ENCODE measurements around the gene MAMLD1. TPM values are rescaled to one million over a fixed set of nuclear protein-coding genes. Genes with fewer than 3 reads are reported as not detected.

Gene MAMLD1
- polyA plus RNA-seq, 1 donor from 2014 or later: 0.80 TPM

DNA sequence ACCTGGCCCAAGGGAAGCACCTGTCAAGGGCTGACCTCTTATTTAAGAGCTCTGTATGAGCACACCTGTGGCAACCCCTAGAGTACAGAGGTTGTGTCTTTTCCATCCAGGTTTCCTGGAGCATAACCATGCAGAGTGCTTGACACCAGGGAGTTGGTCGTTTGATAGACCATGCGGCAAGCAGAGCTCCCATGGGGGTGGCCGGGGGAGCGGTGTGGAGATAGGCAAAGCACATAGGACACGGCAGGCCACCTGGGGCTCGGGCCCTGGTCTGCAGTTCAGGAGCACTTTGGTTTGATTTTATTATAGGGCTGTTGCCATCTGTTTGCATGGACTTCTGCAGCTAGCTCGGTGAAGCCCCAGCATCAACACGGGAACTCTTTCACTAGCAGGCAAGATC is 110.3 kb downstream of the MAMLD1 start:
- Mint-ChIP-seq H3K27ac (peak overlapping the region in 1 of 3 donors; percentile 59), H3K27me3 (no peaks in the 10 kb centered on the region), H3K36me3 (no peaks in the 10 kb centered on the region), H3K9me3 (no peaks in the 10 kb centered on the region), H3K4me1 (peaks cover 9 to 12% (median 11%) of the 10 kb centered on the region in 3 donors), H3K4me3 (no peak overlapping the region)

DNA sequence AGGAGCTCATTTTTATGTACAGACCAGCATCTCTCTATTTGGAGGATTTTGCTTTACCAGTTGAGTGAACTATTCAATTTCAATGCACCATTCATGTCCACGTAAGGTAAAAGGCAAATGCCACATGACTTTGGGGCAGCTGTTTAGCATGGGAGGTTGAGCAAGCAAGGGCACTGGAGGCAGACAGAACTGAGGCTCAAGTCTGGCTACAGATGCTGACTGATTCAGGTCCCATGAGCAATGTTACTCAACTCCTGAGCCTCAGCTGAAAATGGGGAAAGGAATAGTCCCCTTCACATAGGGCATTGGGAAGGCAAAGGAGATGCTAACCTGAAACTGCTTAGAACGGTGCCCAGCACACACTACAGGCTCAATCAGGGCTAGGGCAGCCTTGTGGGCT is 112.3 kb downstream of the MAMLD1 start:
- Mint-ChIP-seq H3K27ac (no peak overlapping the region), H3K27me3 (no peaks in the 10 kb centered on the region), H3K36me3 (no peaks in the 10 kb centered on the region), H3K9me3 (no peaks in the 10 kb centered on the region), H3K4me1 (peaks cover 14 to 23% (median 23%) of the 10 kb centered on the region in 3 donors), H3K4me3 (no peak overlapping the region)

DNA sequence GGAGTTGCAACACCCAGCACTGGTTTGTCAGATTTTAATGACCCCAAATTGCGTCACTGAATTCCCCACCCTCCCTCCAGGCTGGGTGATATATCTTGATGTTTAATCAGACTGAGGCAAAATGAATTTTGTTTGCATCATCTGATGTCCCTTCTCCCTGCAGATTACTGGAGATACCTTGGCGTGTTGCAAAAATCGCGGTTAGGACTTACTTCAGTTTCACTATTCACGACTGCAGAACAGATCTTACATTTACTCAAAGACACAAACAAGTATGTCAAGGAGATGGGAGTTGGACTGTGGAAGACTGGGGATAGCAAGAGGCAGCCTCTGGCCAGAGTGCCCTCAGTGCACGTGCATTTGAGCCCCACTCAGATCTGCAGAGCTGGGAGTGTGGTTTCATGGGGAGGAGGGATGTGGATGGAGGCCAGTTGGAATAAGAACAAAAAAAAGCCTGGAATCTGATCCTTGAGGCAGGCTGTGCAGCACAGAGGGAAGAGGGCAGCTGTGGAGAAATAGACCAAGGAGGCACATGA is 113.1 kb downstream of the MAMLD1 start:
- H3K27me3 Mint-ChIP-seq: no peaks in the 10 kb centered on the region
- peaks cover 14 to 23% (median 23%) of the 10 kb centered on the region in 3 donors for H3K4me1 Mint-ChIP-seq
- peak overlapping the region in 1 of 4 donors; percentile 60 for H3K4me3 Mint-ChIP-seq
- H3K27ac Mint-ChIP-seq: no peak overlapping the region
- peaks cover 2% of the 10 kb centered on the region for H3K36me3 Mint-ChIP-seq
- H3K9me3 Mint-ChIP-seq: no peaks in the 10 kb centered on the region

DNA sequence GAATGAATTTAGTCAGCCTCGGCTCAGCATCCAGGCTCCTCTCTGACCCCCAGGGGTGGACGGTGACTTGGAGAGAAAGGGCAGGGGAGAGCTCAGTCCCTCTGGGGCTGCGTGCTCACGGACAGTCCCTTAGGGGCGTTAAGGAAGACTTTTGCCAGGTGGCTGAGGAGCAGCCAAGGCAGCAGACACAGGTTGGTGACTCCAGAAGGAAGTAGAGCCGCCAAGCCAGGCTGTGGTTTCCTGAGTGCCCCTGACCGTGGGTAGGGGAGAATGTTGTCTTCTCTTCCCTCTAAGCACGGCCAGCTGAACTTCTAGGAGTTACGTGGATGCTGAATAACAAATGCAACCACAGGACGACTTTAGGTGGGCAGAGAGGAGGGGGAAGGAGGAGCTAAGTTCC is 114.3 kb downstream of the MAMLD1 start:
- H3K36me3 Mint-ChIP-seq: peaks cover 2% of the 10 kb centered on the region
- H3K4me3 Mint-ChIP-seq: peak overlapping the region in 3 of 4 donors; percentile 1 to 85 (median 70)
- H3K4me1 Mint-ChIP-seq: peaks cover 14 to 23% (median 23%) of the 10 kb centered on the region in 3 donors
- no peaks in the 10 kb centered on the region for H3K9me3 Mint-ChIP-seq
- H3K27ac Mint-ChIP-seq: no peak overlapping the region
- H3K27me3 Mint-ChIP-seq: no peaks in the 10 kb centered on the region

DNA sequence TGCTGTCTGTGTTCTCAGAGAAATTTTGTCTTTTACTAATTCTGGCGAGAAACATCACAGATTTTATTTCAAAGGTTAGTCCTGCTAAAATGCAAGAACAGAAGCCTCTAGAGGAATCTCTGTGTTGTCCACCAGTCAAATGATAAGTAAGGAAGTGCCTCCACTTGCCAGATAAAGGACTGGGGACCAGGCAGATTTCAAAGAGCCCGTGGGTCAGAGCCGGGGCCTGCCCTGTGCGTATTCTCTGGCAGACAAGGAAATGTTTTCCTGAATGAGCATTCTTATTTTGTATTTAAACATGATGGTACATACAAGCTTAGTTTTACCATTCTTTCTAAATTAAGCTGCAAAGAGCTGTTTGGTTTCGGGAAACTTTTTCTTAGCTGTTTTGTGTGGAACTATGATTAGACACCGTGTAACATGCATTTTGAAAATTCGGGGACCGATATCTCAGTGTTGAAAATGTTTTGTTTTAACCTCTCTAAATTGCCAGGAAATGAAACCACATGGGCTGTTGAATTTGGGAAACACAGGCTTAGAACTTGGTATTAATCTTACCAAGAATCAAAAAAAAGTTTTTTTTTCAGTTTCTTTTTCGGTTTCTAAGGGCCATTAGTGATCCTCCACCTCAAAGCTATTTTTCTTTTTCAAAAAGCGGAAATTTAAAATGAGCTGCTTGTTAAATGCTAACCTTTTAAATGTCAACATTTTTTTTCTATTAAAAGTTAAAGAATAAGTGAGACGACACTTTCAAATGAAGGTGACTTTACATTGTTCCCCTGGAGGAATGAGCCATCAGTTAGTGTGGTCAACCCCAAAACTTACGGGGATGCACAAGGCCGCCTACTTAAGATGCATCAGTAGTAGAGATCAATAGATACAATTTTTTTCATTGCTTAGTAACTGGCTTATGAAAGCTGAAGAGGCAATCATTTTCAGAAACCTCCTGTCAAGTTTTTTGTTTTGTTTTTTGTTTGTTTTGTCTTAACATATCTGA is 115.7 kb downstream of the MAMLD1 start:
- H3K4me1 Mint-ChIP-seq: peaks cover 14 to 25% (median 23%) of the 10 kb centered on the region in 3 donors
- peak overlapping the region; percentile 47 to 89 (median 52) for H3K27ac Mint-ChIP-seq
- H3K4me3 Mint-ChIP-seq: peak overlapping the region; percentile 63 to 84 (median 74)
- no peaks in the 10 kb centered on the region for H3K9me3 Mint-ChIP-seq
- H3K36me3 Mint-ChIP-seq: peaks cover 2% of the 10 kb centered on the region
- no peaks in the 10 kb centered on the region for H3K27me3 Mint-ChIP-seq

DNA sequence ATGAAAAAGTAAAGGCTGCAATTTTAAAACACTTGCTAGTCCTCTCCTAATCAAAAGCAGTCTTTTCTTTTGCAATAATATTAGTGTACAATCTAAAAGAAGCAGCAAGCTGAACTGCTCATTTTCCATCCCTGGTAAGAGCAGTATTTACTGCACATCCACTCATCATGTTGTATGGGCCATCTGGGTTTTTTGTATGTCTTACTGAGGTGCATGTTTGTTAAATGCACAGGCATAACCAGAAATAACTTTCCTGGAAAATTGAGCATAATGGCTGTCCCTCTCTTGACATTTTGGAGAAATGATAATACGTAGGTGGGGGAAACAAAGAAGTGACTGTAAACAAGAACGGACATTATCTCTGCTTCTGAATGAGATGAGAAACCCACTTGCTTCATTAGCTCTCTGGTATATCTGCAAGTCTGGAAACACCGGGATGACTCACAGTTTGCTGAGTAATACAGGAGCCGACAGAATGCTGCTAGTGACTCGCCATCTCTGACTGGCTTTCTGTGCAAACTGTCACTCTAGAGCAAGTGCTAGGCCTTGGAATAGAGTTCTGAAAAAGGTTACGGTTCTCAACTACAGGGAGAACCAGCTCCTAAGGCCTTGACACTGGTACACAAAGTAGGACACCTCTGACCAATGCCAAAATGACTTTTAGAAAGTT is 119.6 kb downstream of the MAMLD1 start:
- H3K36me3 Mint-ChIP-seq: peaks cover 2% of the 10 kb centered on the region
- no peaks in the 10 kb centered on the region for H3K9me3 Mint-ChIP-seq
- H3K27me3 Mint-ChIP-seq: no peaks in the 10 kb centered on the region
- no peak overlapping the region for H3K4me3 Mint-ChIP-seq
- no peak overlapping the region for H3K27ac Mint-ChIP-seq
- peaks cover 9 to 20% (median 18%) of the 10 kb centered on the region in 3 donors for H3K4me1 Mint-ChIP-seq

DNA sequence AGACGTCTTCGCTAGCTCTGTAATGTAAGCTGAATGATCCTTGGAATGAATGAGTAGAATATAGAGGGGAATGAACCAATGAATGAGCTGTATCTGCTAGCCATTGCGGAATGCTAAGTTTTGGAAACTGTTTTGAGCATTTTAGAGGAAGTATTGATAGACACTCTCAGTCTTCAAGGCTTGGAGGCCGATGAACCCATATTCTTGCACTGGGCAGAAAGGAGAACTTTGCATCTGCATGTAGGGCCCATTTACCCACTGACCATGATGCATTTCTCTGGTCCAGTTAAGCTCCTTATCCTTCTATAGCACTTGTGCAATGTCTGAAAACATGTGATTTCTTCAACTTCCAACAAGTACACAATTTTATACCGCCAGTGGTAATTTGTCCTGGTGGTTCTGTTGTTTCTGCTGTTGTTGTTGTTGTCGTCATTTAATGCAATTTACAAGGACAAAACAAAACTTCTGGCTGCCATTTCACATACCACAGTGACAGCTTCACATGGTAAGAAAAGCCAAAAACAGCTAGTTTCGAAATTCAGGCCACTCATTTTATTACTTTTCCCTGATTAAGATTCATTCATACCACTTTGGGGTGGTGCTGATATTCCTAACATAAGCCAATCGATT is 120.4 kb downstream of the MAMLD1 start:
- Mint-ChIP-seq H3K27me3 (no peaks in the 10 kb centered on the region), H3K4me3 (no peak overlapping the region), H3K4me1 (peaks cover 5 to 13% (median 10%) of the 10 kb centered on the region in 3 donors), H3K36me3 (peaks cover 2% of the 10 kb centered on the region), H3K9me3 (no peaks in the 10 kb centered on the region), H3K27ac (no peak overlapping the region)

DNA sequence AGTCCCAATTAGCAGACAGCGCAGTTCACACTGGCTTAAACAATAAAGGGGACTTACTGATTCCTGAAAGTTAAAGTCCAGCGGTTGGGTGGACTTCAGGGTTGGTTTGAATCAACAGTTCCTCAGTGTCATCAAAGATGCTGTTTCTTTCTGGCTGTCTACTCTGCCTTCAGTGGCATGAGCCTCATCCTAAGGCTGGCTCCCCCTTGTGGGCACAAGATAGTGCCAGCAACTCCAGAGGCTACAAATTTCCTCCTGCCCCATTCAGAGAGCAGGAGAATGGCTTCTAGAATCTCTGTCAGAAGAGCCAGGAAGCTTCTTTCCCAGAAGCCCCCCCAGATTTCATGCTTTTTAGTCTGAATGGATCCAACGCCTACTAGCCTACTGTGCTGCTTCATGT is 122.9 kb downstream of the MAMLD1 start:
- no peak overlapping the region for H3K4me3 Mint-ChIP-seq
- peaks cover 0 to 2% (median 0%) of the 10 kb centered on the region in 3 donors for H3K4me1 Mint-ChIP-seq
- H3K9me3 Mint-ChIP-seq: no peaks in the 10 kb centered on the region
- no peak overlapping the region for H3K27ac Mint-ChIP-seq
- H3K36me3 Mint-ChIP-seq: peaks cover 2% of the 10 kb centered on the region
- H3K27me3 Mint-ChIP-seq: no peaks in the 10 kb centered on the region

DNA sequence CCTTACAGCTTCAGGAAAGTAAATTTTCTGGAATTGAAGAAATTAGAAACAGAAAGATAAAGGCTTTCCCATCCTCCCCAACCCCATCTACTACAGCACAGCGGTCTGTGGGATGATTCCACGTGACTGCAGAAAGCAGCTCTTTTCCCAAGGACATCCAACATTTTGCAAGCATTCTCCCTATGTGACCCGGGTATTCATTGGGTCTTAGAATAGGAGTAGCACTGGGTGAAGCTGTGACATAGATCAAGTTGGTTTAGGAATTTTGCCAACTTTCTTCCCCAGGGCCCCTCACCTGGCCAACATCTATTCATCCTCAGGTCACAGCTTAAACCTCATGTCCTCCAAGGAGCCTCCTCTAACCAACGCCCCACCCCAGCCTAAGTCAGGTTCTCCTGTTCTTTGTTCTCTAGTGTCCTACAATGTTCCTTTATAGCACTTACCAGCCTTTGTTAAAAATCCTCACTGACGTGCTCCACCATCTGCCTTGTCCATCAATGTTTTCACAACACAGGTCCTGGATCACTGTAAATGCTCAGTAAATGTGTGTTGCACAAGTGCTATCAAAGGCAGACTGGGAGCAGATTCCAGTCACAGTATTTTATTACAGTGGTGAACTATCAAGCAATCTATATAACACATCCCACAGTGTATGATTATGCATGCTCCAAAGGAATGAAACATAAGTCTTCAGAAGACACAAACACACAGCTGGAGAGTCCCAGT is 124.4 kb downstream of the MAMLD1 start:
- Mint-ChIP-seq H3K27ac (peak overlapping the region in 1 of 3 donors; percentile 48), H3K36me3 (no peaks in the 10 kb centered on the region), H3K9me3 (peaks cover 0 to 2% (median 0%) of the 10 kb centered on the region in 3 donors), H3K4me1 (peaks cover 0 to 2% (median 0%) of the 10 kb centered on the region in 3 donors), H3K4me3 (no peak overlapping the region), H3K27me3 (peaks cover 1% of the 10 kb centered on the region)

DNA sequence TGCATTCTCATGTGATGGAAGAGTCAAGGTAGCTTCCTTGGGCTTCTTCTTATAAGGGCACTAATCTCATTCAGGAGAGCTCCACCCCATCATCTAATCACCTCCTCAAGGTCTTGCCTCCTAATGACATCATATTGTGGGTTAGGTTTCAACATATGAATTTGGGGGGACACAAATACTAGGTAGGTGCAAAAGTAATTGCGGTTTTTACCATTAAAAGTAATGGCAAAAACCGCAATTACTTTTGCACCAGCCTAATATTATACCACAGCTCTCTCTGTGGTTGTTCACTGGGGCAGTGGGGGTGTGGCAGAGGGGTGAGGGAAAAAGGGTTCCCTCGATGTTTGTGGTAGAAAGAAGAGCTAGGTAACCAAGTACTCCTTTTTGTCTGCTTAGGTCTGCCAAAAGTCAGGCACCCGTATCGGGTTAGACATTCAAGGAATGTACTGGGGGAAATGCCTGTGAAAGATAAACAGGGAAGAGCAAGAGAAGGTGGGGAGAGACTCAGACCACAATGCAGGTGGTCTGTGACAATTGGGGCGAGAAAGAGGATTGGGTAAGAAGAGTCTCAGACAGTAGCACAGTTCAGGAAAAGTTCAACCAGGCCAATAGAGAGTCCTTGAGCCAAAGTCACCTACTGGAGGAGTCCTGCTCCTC is 126.4 kb downstream of the MAMLD1 start:
- Mint-ChIP-seq H3K9me3 (peaks cover 0 to 2% (median 0%) of the 10 kb centered on the region in 3 donors), H3K36me3 (no peaks in the 10 kb centered on the region), H3K27me3 (peaks cover 1% of the 10 kb centered on the region), H3K27ac (no peak overlapping the region), H3K4me1 (no peaks in the 10 kb centered on the region), H3K4me3 (no peak overlapping the region)

DNA sequence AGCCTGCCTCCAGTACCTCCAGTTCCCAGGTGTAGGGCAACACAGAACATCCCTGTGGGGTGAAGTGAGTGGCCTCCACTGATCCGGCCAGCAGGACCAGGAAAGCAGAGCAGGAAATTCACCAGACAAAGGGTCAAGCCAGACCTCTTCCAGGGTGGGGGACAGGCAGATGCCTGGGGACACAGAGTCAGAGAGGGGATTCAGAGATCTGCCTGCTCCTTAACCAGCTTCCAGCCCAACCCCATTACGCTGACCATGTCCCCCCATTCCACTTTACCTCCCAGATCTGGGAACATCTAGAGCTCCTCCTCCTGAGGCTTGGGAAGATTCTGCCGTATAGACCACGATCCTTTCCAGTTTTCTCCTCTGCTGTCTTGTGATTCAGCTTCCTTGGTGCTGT is 132.4 kb downstream of the MAMLD1 start:
- no peak overlapping the region for H3K27ac Mint-ChIP-seq
- H3K4me3 Mint-ChIP-seq: no peak overlapping the region
- H3K4me1 Mint-ChIP-seq: no peaks in the 10 kb centered on the region
- H3K36me3 Mint-ChIP-seq: no peaks in the 10 kb centered on the region
- peaks cover 0 to 2% (median 0%) of the 10 kb centered on the region in 3 donors for H3K9me3 Mint-ChIP-seq
- peaks cover 1% of the 10 kb centered on the region for H3K27me3 Mint-ChIP-seq

DNA sequence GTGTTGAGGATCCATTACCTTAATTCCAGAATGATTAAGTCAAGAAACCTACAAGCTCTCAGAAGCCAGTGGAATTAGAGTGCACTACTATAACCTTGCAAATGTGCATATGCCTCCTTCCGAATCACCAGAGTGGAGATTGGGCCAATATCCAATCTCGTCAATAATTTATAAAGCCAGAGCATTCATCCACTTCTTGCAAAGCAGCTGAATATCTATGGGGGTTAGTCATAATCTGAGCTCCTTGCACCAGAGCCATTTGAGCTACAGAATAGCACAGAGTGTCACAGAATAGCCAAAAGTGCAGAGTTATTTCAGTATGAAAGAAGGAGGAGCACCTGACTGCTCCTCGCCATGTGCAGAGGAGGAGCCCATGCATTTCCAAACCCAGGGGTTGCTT is 136.1 kb downstream of the MAMLD1 start:
- no peaks in the 10 kb centered on the region for H3K4me1 Mint-ChIP-seq
- H3K4me3 Mint-ChIP-seq: no peak overlapping the region
- no peaks in the 10 kb centered on the region for H3K36me3 Mint-ChIP-seq
- no peaks in the 10 kb centered on the region for H3K27me3 Mint-ChIP-seq
- no peak overlapping the region for H3K27ac Mint-ChIP-seq
- no peaks in the 10 kb centered on the region for H3K9me3 Mint-ChIP-seq

DNA sequence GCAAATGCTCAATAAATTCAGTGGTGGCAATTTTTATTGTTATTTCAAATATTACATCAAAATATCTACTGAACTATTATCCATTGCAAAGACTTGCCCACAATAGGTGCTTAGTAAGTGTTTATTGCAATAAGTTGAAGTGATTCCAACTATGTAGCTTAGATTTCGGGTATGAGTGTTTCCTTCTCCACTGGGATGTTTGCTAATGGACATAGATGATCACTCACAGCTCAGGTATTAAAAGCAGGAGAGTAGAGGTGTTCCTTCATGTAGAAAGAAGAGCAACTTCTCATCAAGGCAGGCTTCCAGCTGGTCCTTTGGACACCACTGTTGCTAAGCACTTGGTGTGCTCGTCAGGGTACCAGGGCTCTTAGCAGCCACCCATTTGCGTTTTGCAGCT is 139.0 kb downstream of the MAMLD1 start:
- Mint-ChIP-seq H3K9me3 (no peaks in the 10 kb centered on the region), H3K4me3 (no peak overlapping the region), H3K36me3 (no peaks in the 10 kb centered on the region), H3K27ac (no peak overlapping the region), H3K27me3 (peaks cover 4% of the 10 kb centered on the region), H3K4me1 (no peaks in the 10 kb centered on the region)
